HEK293T (cell line): Measurements from ENCODE around the gene PHC2.

Experiments
- CTCF ChIA-PET: fragments of 350-600 bp; formaldehyde crosslinking; extraction: SDS; loops from one replicate; lab custom pipeline; 2021; ENCODE audit warnings: antibody characterized with exemption, inconsistent platforms; lab: Yijun Ruan, JAX
- POLR2A ChIA-PET: fragments of 350-600 bp; formaldehyde crosslinking; extraction: SDS; loops from one replicate; lab custom pipeline; 2020; ENCODE audit warnings: antibody characterized with exemption, inconsistent platforms; lab: Yijun Ruan, JAX
- DNase-seq: peaks from one replicate; pipeline ENCODE4 v3.0.0; 2012; ENCODE audit warnings: mixed read lengths; ENCODE audit errors: extremely low spot score
- ARNT ChIP-seq: fragments of 450-650 bp; IDR thresholded peaks from 2 replicates; pipeline ENCODE4 v1.6.1; 2017; ENCODE audit warnings: mild to moderate bottlenecking
- BHLHE40 ChIP-seq: fragments of 450-650 bp; IDR thresholded peaks from 2 replicates; pipeline ENCODE4 v1.6.1; 2016; ENCODE audit warnings: mild to moderate bottlenecking, moderate library complexity, borderline replicate concordance
- CTBP1 ChIP-seq: fragments of 450-650 bp; IDR thresholded peaks from 2 replicates; pipeline ENCODE4 v1.6.1; 2016; ENCODE audit warnings: borderline replicate concordance
- ELF4 ChIP-seq: fragments of 450-650 bp; IDR thresholded peaks from 2 replicates; pipeline ENCODE4 v1.6.1; 2017; ENCODE audit warnings: antibody characterized with exemption
- FOXA1 ChIP-seq: fragments of 450-650 bp; IDR thresholded peaks from 2 replicates; pipeline ENCODE4 v1.6.1; 2016; ENCODE audit warnings: mild to moderate bottlenecking
- FOXK2 ChIP-seq: fragments of 450-650 bp; IDR thresholded peaks from 2 replicates; pipeline ENCODE4 v1.6.1; 2016; ENCODE audit warnings: mild to moderate bottlenecking
- FOXM1 ChIP-seq: fragments of 450-650 bp; IDR thresholded peaks from 2 replicates; pipeline ENCODE4 v1.6.1; 2017; ENCODE audit warnings: mild to moderate bottlenecking, borderline replicate concordance
- HDGF ChIP-seq: fragments of 450-650 bp; IDR thresholded peaks from 2 replicates; pipeline ENCODE4 v1.6.1; 2017; ENCODE audit warnings: antibody characterized with exemption, borderline replicate concordance
- L3MBTL2 ChIP-seq: fragments of 450-650 bp; conservative IDR thresholded peaks from 2 replicates; pipeline ENCODE4 v1.6.1; 2016; ENCODE audit warnings: mild to moderate bottlenecking
- LEF1 ChIP-seq: fragments of 450-650 bp; IDR thresholded peaks from 2 replicates; pipeline ENCODE4 v1.6.1; 2017; ENCODE audit warnings: mild to moderate bottlenecking, borderline replicate concordance
- NFRKB ChIP-seq: fragments of 450-650 bp; IDR thresholded peaks from 2 replicates; pipeline ENCODE4 v1.6.1; 2016; ENCODE audit warnings: mild to moderate bottlenecking, moderate library complexity
- SP1 ChIP-seq: fragments of 450-650 bp; IDR thresholded peaks from 2 replicates; pipeline ENCODE4 v1.6.1; 2017
- SUZ12 ChIP-seq: fragments of 450-650 bp; IDR thresholded peaks from 2 replicates; pipeline ENCODE4 v1.6.1; 2016; ENCODE audit warnings: mild to moderate bottlenecking
- TARDBP ChIP-seq: fragments of 450-650 bp; IDR thresholded peaks from 2 replicates; pipeline ENCODE4 v1.6.1; 2016
- ZNF384 ChIP-seq: fragments of 450-650 bp; IDR thresholded peaks from 2 replicates; pipeline ENCODE4 v1.6.1; 2016
- TF ChIP-seq, protein P1 (sequence below): fragments of 450-650 bp; IDR thresholded peaks from 2 replicates; pipeline ENCODE4 v1.6.1; 2016

The PHC2 gene

GRCh38 chr1:33401471-33401870, 29.4 kb downstream of the PHC2 start:
- CTCF ChIA-PET: no interaction called here

GRCh38 chr1:33400153-33400911, 30.6 kb downstream of the PHC2 start:
- CTCF ChIA-PET: no interaction called here
- POLR2A ChIA-PET: no interaction called here
- TF ChIP-seq LEF1 (no peak), NFRKB (no peak), FOXK2 (no peak), HDGF (no peak), CTBP1 (no peak), FOXA1 (no peak), BHLHE40 (no peak), L3MBTL2 (no peak), ZNF384 (no peak), ARNT (no peak), FOXM1 (no peak)
- TF ChIP-seq, protein P1, sequence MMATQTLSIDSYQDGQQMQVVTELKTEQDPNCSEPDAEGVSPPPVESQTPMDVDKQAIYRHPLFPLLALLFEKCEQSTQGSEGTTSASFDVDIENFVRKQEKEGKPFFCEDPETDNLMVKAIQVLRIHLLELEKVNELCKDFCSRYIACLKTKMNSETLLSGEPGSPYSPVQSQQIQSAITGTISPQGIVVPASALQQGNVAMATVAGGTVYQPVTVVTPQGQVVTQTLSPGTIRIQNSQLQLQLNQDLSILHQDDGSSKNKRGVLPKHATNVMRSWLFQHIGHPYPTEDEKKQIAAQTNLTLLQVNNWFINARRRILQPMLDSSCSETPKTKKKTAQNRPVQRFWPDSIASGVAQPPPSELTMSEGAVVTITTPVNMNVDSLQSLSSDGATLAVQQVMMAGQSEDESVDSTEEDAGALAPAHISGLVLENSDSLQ: no peak
- no peak for DNase-seq

More at GRCh38 chr1:33401471-33401870, 29.4 kb downstream of the PHC2 start:
- POLR2A ChIA-PET: no interaction called here
- no peak for DNase-seq
- no peak for TF ChIP-seq ZNF384

- no peak for TF ChIP-seq SUZ12
- ChIA-PET POLR2A (no interaction called here), CTCF (no interaction called here)
- DNase-seq: no peak
Observed at GRCh38 chr1:33399375-33399774, 31.5 kb downstream of the PHC2 start.

GRCh38 chr1:33397994-33398393, 32.9 kb downstream of the PHC2 start:
- no peak for DNase-seq
- TF ChIP-seq NFRKB (no peak), FOXM1 (no peak), LEF1 (no peak), ARNT (no peak), ZNF384 (no peak), ELF4 (no peak), HDGF (no peak), TARDBP (no peak), L3MBTL2 (no peak), BHLHE40 (no peak)
- POLR2A ChIA-PET: no interaction called here
- CTCF ChIA-PET: no interaction called here

- no peak for DNase-seq
- ChIA-PET CTCF (no interaction called here), POLR2A (no interaction called here)
- TF ChIP-seq, protein P1: no peak
- TF ChIP-seq SP1: no peak
- no peak for TF ChIP-seq FOXA1
- no peak for TF ChIP-seq FOXK2
- no peak for TF ChIP-seq BHLHE40
- TF ChIP-seq SUZ12: no peak
- TF ChIP-seq CTBP1: no peak
- TF ChIP-seq ARNT: no peak
- TF ChIP-seq NFRKB: no peak
- TF ChIP-seq FOXM1: no peak
- TF ChIP-seq LEF1: no peak
Observed at GRCh38 chr1:33397125-33397506, 33.8 kb downstream of the PHC2 start.

DNA sequence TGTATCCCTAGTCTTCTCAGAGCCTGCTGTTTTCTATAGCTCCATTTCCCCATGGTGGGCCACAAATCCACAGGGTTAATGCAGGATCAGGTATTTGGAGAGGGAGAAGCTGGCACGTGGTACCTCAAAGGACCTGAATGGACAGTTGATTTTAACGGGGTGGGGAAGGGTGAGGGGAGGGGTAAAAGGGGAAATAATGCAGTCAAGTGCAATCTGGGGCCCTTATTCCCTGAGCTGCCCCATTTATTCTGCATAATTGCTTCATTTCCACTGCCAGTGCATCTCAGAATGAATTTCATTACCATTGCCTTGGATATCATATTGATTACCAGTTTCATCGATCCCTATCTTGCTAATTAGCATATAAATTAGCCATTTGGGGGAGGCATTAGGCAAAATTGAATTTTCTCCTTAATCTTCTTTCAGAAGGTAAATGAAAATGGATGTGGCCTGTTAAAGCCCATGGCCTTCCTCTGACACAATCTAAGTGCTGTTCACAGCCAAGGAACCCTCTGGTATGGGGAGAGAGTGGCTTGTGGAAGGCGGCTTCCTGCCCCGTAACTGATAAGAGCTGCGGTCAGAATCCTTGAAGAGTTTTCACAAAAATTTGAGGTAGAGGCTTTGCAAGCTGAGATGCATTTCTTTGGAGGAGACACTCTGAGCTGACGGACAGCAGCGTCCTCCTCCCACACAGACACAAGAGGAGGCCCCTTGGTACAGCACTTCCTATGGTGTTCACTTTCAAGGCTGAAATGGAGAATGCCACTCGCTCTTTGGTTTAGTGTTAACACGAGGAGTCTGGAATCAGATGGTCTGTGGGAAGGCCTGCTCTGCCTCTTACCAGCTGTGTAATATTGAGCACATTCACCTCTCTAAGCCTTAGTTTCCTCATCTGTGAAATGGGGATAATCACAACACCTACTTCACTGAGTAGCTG, 34.4 kb downstream of the PHC2 start:
- POLR2A ChIA-PET: no interaction called here
- TF ChIP-seq CTBP1 (no peak), FOXA1 (no peak), L3MBTL2 (no peak), FOXM1 (no peak), FOXK2 (no peak), LEF1 (no peak), HDGF (no peak), NFRKB (no peak), ARNT (no peak), SUZ12 (no peak), ZNF384 (no peak), SP1 (no peak), TARDBP (no peak), BHLHE40 (no peak), ELF4 (no peak)
- TF ChIP-seq, protein P1: no peak
- no peak for DNase-seq
- CTCF ChIA-PET: no interaction called here
